Sigmoid colon (tissue), 4 donors: Measurements from ENCODE around the gene MAPK13.

Experiments used
- EP300 ChIP-seq, 4 donors: sonication (generic); formaldehyde crosslinking; IDR thresholded peaks; one replicate each; pipeline ENCODE4 v1.6.1; 2017; ENCODE audit warnings: antibody characterized with exemption in 4 of 4
- POLR2A ChIP-seq, 2 donors: fragments of 450-650 bp; IDR thresholded peaks; one replicate each; pipeline ENCODE4 v1.6.1; 2016; ENCODE audit warnings: antibody characterized with exemption in 2 of 2, mild to moderate bottlenecking in 2 of 2, moderate library complexity in 2 of 2
- POLR2AphosphoS5 ChIP-seq, 4 donors: sonication (generic); formaldehyde crosslinking; IDR thresholded peaks; one replicate each; pipeline ENCODE4 v1.6.1; 2017; ENCODE audit warnings: antibody characterized with exemption in 4 of 4
- TF ChIP-seq, protein P1 (sequence below), 4 experiments: fragments of 450-650 bp in 3 of 4; fragments of 200-600 bp in 1 of 4; IDR thresholded peaks; one replicate each; pipeline ENCODE4 v1.5.1; 2016 to 2019; ENCODE audit warnings: antibody characterized with exemption in 4 of 4, mild to moderate bottlenecking in 3 of 4, moderate library complexity in 2 of 4

DNA sequence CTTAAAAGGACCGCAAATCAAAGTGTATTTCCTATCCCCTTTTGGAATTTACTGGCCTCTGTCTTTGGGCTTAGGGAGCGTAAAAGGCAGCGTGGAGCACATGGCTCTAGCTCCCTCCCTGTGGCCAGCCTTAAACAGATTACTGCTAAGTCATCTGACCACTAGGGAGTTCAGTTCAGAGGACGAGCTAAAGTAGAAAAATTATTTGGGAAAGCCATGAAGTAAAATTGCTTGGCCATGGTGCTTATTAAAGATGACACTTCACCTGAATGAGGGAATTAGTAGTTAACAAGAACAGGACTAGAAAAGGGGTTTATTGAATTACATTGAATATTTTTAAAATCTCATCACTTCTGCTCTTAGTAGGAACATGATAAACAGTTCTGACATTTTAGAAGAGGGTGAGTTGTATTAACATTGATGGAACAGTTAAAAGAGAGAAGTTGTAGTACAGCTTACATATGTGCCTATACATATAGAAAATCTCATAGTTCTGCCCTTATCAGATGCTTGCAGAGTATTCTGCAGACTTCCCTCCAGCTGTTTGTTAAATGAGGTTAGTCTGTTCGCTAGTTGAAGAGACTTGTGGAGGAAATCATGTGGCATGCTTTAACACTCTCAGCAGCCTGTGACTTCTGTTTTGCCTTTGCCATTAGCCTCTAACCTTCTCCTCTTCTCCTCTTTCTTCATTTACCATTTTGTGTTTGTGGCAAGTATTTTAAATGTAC, 31.2 kb upstream of the MAPK13 start:
- TF ChIP-seq, protein P1, sequence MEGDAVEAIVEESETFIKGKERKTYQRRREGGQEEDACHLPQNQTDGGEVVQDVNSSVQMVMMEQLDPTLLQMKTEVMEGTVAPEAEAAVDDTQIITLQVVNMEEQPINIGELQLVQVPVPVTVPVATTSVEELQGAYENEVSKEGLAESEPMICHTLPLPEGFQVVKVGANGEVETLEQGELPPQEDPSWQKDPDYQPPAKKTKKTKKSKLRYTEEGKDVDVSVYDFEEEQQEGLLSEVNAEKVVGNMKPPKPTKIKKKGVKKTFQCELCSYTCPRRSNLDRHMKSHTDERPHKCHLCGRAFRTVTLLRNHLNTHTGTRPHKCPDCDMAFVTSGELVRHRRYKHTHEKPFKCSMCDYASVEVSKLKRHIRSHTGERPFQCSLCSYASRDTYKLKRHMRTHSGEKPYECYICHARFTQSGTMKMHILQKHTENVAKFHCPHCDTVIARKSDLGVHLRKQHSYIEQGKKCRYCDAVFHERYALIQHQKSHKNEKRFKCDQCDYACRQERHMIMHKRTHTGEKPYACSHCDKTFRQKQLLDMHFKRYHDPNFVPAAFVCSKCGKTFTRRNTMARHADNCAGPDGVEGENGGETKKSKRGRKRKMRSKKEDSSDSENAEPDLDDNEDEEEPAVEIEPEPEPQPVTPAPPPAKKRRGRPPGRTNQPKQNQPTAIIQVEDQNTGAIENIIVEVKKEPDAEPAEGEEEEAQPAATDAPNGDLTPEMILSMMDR (IDR thresholded peaks at IDR 0.05), result no peak
- TF ChIP-seq POLR2A (IDR thresholded peaks at IDR 0.05) (no peak), POLR2AphosphoS5 (IDR thresholded peaks at IDR 0.05) (no peak), EP300 (IDR thresholded peaks at IDR 0.05) (no peak)
